GM18520 (cell line): Measurements from ENCODE around the gene SH3PXD2B.
"Not testable (repeated sequence)": the region's sequence is repeated elsewhere in the genome, so short reads cannot be mapped to it uniquely, and the experiment has no call there.

Experiments used
- ATAC-seq: cut with Tn5 transposase; IDR thresholded peaks from one replicate; pipeline ENCODE4 v1.9.1; 2021; ENCODE audit not compliant: unreplicated experiment

SH3PXD2B gene

GRCh38 chr5:172420235-172420939, 33.9 kb downstream of the SH3PXD2B start:
- ATAC-seq, result no peak

GRCh38 chr5:172418862-172419814, 35.2 kb downstream of the SH3PXD2B start:
- no peak for ATAC-seq

GRCh38 chr5:172417983-172418630, 36.2 kb downstream of the SH3PXD2B start:
- ATAC-seq, result no peak

GRCh38 chr5:172417130-172417841, 37.0 kb downstream of the SH3PXD2B start:
- ATAC-seq, result no peak

- ATAC-seq, result no peak
Measured at GRCh38 chr5:172415362-172416275, 38.7 kb downstream of the SH3PXD2B start.

- ATAC-seq, result no peak
Measured at GRCh38 chr5:172414531-172415361, 39.6 kb downstream of the SH3PXD2B start.

- ATAC-seq, result no peak
Measured at GRCh38 chr5:172413601-172414171, 40.6 kb downstream of the SH3PXD2B start.

GRCh38 chr5:172412724-172413286, 41.5 kb downstream of the SH3PXD2B start:
- ATAC-seq, result no peak

- no peak for ATAC-seq
Measured at GRCh38 chr5:172411484-172412072, 42.7 kb downstream of the SH3PXD2B start.

GRCh38 chr5:172410662-172411483, 43.5 kb downstream of the SH3PXD2B start:
- ATAC-seq, result no peak

GRCh38 chr5:172410160-172410559, 44.2 kb downstream of the SH3PXD2B start:
- ATAC-seq, result no peak

- ATAC-seq, result not testable (repeated sequence)
Measured at GRCh38 chr5:172409477-172409876, 44.8 kb downstream of the SH3PXD2B start.

GRCh38 chr5:172407822-172408221, 46.5 kb downstream of the SH3PXD2B start:
- ATAC-seq, result no peak

GRCh38 chr5:172407241-172407691, 47.1 kb downstream of the SH3PXD2B start:
- no peak for ATAC-seq

- no peak for ATAC-seq
Measured at GRCh38 chr5:172405226-172406107, 48.9 kb downstream of the SH3PXD2B start.

GRCh38 chr5:172404746-172405145, 49.6 kb downstream of the SH3PXD2B start:
- ATAC-seq, result no peak
